IgD-negative memory B cell (primary cell): ENCODE data around the gene SSC5D. TPM values are rescaled to one million over a fixed set of nuclear protein-coding genes. Genes with fewer than 3 reads are reported as not detected.

Source experiments
- H3K27ac Mint-ChIP-seq, 3 donors: one replicate each; pipeline ENCODE4 v1.8.0; 2020 to 2022; ENCODE audit warnings: mild to moderate bottlenecking in 3 of 3, mixed read lengths in 3 of 3, moderate library complexity in 1 of 3
- H3K27me3 Mint-ChIP-seq: one replicate; pipeline ENCODE4 v1.8.0; 2021; ENCODE audit warnings: mixed read lengths
- H3K36me3 Mint-ChIP-seq: one replicate; pipeline ENCODE4 v1.8.0; 2020; ENCODE audit warnings: mild to moderate bottlenecking, mixed read lengths
- H3K4me1 Mint-ChIP-seq, 3 donors: one replicate each; pipeline ENCODE4 v1.8.0; 2020 to 2022; ENCODE audit warnings: mixed read lengths in 3 of 3, mild to moderate bottlenecking in 1 of 3
- H3K4me3 Mint-ChIP-seq, 4 donors: one replicate each; pipeline ENCODE4 v1.8.0; 2020 to 2022; ENCODE audit warnings: mild to moderate bottlenecking in 4 of 4, mixed read lengths in 4 of 4, moderate library complexity in 3 of 4
- H3K9me3 Mint-ChIP-seq, 3 donors: one replicate each; pipeline ENCODE4 v1.8.0; 2020 to 2021; ENCODE audit warnings: mixed read lengths in 3 of 3, mild to moderate bottlenecking in 1 of 3
- polyA plus RNA-seq: library from polyadenylated mRNA; unstranded; fragments of 300-500 nt; fragmentation: Illumina TruSeq; gene quantifications from one replicate; pipeline ENCODE4 v1.2.3, GENCODE V29; 2021

The SSC5D gene
- polyA plus RNA-seq, 1 donor from 2014 or later = not detected

DNA sequence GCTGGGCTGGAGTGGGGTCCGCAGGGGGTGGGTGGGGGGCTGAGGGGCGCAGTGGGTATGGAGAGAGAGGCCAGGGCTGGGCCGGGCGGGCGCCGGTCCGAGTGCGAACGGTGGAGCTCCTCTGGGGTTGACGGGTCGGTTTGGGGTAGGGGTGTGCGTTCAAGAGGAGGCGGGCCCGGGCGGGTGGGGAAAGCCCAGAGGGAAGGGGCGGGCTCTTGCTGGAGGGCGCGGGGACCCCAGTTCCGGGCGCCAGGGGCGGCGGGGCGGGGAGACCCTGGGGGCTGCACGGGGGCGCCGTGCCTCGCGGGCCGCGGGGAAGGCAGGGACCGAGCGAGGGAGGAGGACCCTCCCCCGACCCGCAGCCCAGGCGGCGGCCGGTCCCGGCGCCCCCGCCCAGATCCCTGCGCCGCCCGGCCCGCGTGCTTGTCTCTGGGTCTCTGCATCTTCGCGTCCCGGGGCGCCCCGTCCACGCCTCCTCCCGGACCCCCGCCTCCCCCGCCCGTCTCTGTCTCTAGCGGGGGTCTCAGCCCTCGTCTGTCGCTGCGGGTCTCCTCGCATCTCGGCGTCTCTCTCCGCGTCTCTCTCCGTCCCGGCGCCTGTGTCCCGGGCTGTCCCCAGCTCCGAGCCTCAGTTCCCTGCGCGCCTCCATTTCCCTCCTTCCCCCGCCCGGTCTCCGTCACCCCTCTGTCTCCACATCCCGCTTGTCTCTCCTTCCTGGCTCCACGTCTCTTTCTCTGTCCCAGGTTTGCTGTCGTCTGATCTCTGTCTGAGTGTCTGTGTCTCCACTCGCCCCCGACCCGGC lies 36.9 kb upstream of the SSC5D start:
- peak overlapping the region in 3 of 4 donors; percentile 60 to 90 (median 66) for H3K4me3 Mint-ChIP-seq
- peaks cover 0 to 1% (median 0%) of the 10 kb centered on the region in 3 donors for H3K9me3 Mint-ChIP-seq
- H3K27ac Mint-ChIP-seq = no peak overlapping the region
- peaks cover 15% of the 10 kb centered on the region for H3K36me3 Mint-ChIP-seq
- H3K4me1 Mint-ChIP-seq = peaks cover 0 to 10% (median 6%) of the 10 kb centered on the region in 3 donors
- peaks cover 13% of the 10 kb centered on the region for H3K27me3 Mint-ChIP-seq

DNA sequence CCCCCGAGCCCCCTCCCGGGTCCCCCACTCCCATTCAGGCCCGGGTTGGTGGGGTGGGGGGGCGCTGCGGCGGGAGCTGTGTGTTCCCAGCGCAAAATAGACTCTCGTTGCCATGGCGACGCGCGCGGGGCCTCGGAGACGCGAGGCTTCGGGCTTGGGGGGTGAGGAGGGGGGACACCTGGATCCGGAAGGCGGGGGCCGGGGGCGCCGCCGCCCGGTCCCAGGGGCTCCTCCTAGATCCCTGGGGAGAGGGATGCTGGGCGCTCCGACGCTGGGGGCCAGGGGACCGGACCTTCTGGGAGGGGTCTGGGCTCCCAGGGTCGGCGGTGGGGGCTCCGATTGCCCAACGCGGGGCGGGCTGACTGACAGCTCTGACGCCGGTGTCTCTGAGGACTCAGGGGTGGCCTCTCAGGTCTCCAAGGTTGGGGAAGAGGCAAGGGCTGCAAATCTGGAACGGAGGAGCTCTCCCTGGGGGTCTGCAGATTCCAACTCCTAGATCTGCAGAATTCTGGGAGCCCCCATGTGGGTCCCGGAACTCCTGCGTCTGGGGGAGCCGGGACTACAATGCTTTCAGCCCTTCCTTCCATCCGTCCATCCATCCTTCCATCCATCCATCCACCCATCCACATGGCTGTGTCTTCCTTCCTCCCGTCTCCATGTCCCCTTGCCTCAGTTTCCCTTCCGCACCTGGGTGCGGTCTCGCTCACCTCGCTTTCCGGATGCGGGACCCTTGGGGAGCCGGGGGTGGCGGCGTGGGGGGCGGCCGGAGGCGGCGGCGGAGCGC lies 36.1 kb upstream of the SSC5D start:
- Mint-ChIP-seq H3K36me3 (peaks cover 15% of the 10 kb centered on the region), H3K9me3 (peaks cover 0 to 1% (median 0%) of the 10 kb centered on the region in 3 donors), H3K27ac (no peak overlapping the region), H3K27me3 (peaks cover 13% of the 10 kb centered on the region), H3K4me1 (peaks cover 0 to 10% (median 6%) of the 10 kb centered on the region in 3 donors), H3K4me3 (peak overlapping the region in 1 of 4 donors; percentile 90)

DNA sequence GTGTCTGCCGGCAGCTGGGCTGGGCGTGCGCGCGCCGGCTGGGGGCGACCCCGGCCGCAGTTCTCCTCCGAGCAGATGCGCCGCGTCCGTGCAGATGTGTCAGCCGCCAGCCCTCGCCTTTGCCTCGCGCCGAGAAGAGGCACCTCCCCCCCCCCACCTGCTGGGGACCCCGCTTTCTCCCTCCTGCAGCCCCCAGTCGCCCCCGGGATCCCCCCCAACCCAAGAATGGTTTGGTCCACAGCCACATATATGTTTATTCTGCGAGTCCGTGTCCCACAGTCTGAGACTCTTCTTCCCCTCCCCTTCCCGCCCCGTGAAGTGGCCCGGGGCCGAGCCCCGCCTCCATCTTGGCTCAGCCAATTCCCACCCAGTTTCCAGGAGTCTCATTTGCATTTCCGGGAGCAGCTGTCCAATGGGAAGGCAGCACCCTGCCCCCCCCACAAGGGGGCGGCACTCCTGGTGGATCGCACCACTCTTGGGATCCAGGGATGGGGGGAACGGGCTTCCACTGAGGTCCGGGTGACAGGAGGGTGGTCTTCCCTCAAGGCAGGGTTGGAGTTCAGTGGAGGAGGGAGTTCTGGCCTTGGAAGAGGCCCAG lies 35.4 kb upstream of the SSC5D start:
- peaks cover 0 to 10% (median 6%) of the 10 kb centered on the region in 3 donors for H3K4me1 Mint-ChIP-seq
- H3K27ac Mint-ChIP-seq = peak overlapping the region in 1 of 3 donors; percentile 14
- peaks cover 15% of the 10 kb centered on the region for H3K36me3 Mint-ChIP-seq
- peaks cover 13% of the 10 kb centered on the region for H3K27me3 Mint-ChIP-seq
- peak overlapping the region in 1 of 4 donors; percentile 72 for H3K4me3 Mint-ChIP-seq
- H3K9me3 Mint-ChIP-seq = peaks cover 0 to 1% (median 0%) of the 10 kb centered on the region in 3 donors

DNA sequence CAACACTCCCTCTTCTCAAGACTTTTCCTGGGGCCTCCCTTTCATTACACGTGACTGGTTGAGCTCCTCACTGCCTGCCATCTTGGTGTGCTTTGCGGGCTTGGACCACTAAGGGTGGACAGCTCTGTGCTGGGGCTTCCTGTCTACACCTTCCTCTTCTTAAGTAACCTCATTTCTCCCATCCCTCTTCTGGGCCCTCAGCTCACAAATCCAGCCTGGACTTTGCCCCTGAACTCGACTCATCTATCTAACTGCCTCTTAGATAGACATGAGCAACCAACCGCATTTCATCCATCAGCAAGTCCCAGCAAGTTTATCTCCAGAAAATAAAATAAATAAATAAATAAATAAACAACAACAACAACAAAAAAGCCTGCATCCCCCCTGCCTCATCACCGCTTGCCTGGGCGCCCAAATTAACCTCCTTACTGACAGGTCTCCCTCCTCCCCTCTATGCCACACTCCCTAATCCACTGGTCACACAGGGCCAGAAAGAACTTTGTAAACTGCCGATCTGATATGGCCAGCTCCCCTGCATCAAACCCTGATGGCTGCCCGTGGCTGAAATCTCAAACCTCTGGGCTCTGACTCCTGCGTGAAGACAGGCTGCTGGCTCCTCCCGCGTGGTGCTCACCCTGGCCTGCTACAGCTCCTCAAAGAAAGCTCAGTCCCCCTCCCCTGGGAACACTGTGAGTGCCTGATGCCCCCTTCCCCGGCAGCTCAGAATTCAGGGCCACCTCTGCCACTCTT lies 34.5 kb upstream of the SSC5D start:
- H3K36me3 Mint-ChIP-seq = peaks cover 15% of the 10 kb centered on the region
- H3K27ac Mint-ChIP-seq = peak overlapping the region in 1 of 3 donors; percentile 89
- H3K4me1 Mint-ChIP-seq = peaks cover 0 to 10% (median 6%) of the 10 kb centered on the region in 3 donors
- peaks cover 13% of the 10 kb centered on the region for H3K27me3 Mint-ChIP-seq
- H3K9me3 Mint-ChIP-seq = peaks cover 0 to 1% (median 0%) of the 10 kb centered on the region in 3 donors
- H3K4me3 Mint-ChIP-seq = peak overlapping the region in 2 of 4 donors; percentile 47 to 70

DNA sequence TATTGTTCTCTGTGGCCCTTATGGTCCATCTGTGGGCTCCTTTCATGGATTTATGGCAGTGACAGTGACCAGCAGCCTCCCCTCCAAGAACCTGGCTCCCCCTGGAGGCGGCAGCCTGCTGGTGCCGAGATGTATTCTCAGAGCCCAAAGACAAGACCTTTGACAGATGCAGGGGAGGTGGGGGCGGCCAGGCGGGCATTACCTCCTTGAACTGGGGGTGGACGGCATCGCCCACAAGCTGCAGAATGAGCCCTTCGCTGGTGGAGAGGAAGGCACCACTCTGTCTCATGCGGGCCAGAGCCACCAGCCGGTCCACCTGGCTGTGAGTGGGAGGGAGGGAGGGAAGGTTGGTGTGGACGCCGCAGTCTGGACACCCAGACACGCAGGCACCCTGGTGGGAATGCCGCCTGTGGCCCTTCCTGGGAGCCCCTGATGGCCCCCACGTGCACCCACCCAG lies 33.4 kb upstream of the SSC5D start:
- Mint-ChIP-seq H3K9me3 (peaks cover 0 to 1% (median 0%) of the 10 kb centered on the region in 3 donors), H3K27me3 (peaks cover 13% of the 10 kb centered on the region), H3K4me3 (peak overlapping the region in 1 of 4 donors; percentile 60), H3K36me3 (peaks cover 15% of the 10 kb centered on the region), H3K4me1 (peaks cover 0 to 11% (median 6%) of the 10 kb centered on the region in 3 donors), H3K27ac (peak overlapping the region in 1 of 3 donors; percentile 89)

DNA sequence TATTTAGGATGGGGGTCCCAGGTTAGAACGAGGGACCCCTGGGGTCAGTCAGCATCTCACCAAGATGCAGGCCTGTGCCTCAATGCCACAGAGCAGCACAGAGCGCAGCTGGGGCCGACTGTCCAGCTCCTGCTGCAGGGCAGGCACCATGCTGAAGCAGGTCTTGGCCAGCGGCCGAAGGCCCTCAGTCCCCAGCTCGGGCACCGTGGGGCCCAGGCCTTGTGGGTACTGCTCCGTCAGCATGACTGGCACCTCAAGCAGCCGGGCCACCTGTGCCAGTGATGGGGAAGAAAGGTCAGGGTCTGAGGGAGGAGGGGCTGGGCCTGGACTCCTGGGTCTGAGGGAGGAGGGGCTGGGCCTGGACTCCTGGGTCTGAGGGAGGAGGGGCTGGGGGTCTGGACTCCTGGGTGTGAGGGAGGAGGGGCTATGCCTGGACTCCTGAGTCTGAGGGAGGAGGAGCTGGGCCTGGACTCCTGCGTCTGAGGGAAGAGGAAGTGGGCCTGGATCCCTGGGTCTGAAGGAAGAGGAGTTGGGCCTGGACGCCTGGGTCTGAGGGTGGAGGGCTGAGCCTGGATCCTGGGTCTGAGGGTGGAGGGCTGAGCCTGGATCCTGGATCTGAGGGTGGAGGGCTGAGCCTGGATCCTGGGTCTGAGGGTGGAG lies 32.5 kb upstream of the SSC5D start:
- Mint-ChIP-seq H3K36me3 (peaks cover 15% of the 10 kb centered on the region), H3K4me3 (no peak overlapping the region), H3K4me1 (peaks cover 4 to 17% (median 14%) of the 10 kb centered on the region in 3 donors), H3K27ac (peak overlapping the region in 1 of 3 donors; percentile 89), H3K27me3 (peaks cover 11% of the 10 kb centered on the region), H3K9me3 (peaks cover 0 to 1% (median 0%) of the 10 kb centered on the region in 3 donors)

DNA sequence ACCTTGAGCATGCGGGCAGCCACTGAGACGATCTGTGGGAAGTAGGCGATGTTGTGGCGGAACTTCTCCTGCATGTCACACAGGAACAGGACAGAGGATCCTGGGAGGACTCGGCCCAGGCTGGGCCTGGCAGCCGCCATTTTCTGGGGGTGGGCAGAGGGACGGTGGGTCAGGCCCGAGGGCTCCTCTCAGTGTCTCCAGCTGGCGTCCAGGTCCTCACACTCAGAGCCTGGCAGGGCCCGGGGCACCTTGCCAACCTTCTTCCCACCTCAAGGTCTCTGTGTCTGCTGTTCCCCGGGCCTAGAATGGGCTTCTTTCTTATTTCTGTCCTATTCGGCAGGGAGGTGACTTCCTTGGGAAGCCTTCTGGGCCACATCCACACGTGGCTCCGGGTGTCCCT lies 31.9 kb upstream of the SSC5D start:
- Mint-ChIP-seq H3K36me3 (peaks cover 15% of the 10 kb centered on the region), H3K27me3 (peaks cover 11% of the 10 kb centered on the region), H3K4me3 (peak overlapping the region in 1 of 4 donors; percentile 8), H3K4me1 (peaks cover 4 to 20% (median 14%) of the 10 kb centered on the region in 3 donors), H3K9me3 (peaks cover 0 to 1% (median 0%) of the 10 kb centered on the region in 3 donors), H3K27ac (no peak overlapping the region)

DNA sequence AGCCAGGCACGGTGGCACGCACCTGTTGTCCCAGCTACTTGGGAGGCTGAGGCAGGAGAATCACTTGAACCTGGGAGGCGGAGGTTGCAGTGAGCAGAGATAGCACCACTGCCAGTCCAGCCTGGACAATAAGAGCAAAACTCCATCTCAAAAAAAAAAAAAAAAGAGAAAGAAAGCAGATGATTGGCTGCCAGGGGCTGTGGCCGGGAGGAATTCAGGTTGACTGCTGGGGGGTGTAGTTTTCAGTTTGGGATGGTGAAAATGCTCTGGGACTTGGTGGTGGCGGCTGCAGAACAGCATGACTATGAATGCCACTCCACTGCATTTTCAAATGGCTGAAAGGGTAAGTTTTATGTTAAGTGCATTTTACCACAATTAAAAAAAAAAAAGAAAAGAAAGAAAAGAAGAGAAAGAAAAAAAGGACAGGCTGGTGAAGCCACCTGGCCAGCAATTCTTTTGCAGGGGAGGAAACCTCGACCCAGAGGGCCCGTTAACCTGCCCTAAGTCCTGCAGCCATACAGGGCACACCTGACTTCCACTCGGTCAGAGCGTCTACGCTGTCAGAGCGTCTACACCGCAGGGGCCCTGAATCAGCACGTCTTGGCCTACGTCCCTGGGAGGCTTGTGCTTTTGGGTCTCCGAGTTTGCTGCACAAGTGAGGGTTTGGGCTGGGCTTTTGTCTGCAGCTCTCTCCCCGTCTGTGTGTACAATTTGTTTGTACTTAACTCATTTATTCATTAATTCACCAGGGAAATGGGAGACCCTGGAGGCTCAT lies 30.4 kb upstream of the SSC5D start:
- peaks cover 10 to 23% (median 18%) of the 10 kb centered on the region in 3 donors for H3K4me1 Mint-ChIP-seq
- H3K27me3 Mint-ChIP-seq = peaks cover 6% of the 10 kb centered on the region
- H3K36me3 Mint-ChIP-seq = peaks cover 15% of the 10 kb centered on the region
- peaks cover 0 to 1% (median 0%) of the 10 kb centered on the region in 3 donors for H3K9me3 Mint-ChIP-seq
- no peak overlapping the region for H3K27ac Mint-ChIP-seq
- H3K4me3 Mint-ChIP-seq = peak overlapping the region in 2 of 4 donors; percentile 33 to 52

DNA sequence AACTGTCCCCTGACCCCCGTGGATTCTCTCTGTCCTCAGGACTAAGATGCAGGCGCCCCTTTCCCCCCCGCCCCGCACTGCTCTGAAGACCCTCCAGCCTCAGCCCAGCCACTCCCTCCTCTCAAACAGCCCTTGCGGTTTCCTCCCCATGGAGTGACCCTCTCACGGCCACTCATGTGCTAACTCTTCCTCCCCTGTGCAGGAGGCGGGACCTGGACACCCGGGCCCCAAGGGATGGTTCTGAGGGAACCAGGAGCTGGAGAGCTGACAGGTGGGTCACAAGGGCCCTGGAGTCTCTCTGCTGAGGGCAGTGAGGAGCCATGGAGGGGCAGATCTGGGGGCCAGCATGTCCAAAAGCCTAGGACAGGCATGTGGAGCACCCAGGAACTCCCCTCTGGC lies 28.7 kb upstream of the SSC5D start:
- H3K27ac Mint-ChIP-seq = no peak overlapping the region
- H3K9me3 Mint-ChIP-seq = peaks cover 0 to 1% (median 0%) of the 10 kb centered on the region in 3 donors
- peaks cover 10 to 17% (median 15%) of the 10 kb centered on the region in 3 donors for H3K4me1 Mint-ChIP-seq
- peak overlapping the region in 2 of 4 donors; percentile 82 to 88 for H3K4me3 Mint-ChIP-seq
- H3K27me3 Mint-ChIP-seq = peaks cover 3% of the 10 kb centered on the region
- H3K36me3 Mint-ChIP-seq = peaks cover 5% of the 10 kb centered on the region

DNA sequence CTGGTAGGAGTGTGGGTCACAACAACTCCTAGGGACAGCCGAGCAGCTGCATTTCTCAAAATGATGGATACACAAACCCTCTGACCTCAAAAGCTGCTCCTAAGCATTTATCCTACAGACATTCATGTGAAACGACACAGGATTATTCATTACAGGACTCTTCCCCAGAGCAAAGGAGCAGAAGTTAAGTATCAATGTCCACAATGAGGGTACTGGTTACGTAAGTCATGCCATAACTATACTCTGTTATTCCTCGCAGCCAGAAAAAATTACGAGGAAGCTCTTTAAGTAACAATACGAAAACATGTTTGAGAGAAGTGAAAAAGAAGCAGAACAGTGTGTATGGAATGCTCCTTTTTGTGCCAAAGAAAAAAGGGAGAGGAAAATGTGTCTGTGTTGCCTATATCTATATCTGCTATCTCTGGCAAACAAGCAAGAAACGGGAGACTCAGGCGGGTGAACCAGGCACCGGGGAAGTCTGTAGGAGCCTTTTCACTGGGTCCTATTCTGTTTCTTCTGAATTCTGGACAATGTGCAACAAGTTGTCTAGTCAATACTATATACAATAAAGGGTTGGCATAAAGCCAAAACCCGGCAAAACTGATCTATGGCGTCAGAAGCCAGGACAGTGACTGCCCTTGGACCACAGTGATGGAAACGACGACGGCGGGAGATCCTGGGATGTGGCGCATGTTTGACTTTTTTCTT lies 28.1 kb upstream of the SSC5D start:
- Mint-ChIP-seq H3K27me3 (no peaks in the 10 kb centered on the region), H3K4me3 (peak overlapping the region; percentile 55 to 98 (median 85)), H3K36me3 (peaks cover 2% of the 10 kb centered on the region), H3K9me3 (no peaks in the 10 kb centered on the region), H3K4me1 (peaks cover 10 to 17% (median 15%) of the 10 kb centered on the region in 3 donors), H3K27ac (peak overlapping the region in 1 of 3 donors; percentile 49)

DNA sequence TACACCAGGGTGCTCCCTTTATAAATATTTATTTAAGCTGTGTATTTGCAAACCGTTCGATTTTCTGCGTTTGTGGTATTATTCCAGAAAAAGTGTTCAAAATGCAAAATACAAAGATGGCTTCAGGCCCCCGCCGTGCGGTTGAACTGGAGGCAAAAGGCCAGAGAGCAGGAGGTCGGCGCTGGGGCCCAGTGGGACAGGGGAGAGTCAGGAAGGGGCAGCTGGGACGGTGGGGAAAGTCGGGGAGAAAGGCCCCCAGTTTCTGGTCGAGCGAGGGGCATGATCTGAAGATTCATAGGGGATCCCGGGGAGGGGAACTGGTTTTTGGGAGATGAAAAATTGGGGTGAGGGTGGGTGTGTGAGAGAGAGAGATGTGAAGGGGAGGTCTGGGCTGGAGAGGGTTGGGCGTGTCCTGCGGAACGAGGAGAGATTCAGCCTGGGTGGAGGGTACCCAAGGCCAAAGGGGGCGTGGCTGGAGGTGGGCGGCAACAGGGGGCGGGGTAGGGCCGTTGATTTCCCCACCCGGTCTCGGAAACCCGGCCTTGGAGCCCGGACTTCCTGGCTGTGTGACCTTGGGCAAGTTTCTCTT lies 27.5 kb upstream of the SSC5D start:
- peaks cover 10 to 17% (median 15%) of the 10 kb centered on the region in 3 donors for H3K4me1 Mint-ChIP-seq
- no peaks in the 10 kb centered on the region for H3K27me3 Mint-ChIP-seq
- no peaks in the 10 kb centered on the region for H3K9me3 Mint-ChIP-seq

DNA sequence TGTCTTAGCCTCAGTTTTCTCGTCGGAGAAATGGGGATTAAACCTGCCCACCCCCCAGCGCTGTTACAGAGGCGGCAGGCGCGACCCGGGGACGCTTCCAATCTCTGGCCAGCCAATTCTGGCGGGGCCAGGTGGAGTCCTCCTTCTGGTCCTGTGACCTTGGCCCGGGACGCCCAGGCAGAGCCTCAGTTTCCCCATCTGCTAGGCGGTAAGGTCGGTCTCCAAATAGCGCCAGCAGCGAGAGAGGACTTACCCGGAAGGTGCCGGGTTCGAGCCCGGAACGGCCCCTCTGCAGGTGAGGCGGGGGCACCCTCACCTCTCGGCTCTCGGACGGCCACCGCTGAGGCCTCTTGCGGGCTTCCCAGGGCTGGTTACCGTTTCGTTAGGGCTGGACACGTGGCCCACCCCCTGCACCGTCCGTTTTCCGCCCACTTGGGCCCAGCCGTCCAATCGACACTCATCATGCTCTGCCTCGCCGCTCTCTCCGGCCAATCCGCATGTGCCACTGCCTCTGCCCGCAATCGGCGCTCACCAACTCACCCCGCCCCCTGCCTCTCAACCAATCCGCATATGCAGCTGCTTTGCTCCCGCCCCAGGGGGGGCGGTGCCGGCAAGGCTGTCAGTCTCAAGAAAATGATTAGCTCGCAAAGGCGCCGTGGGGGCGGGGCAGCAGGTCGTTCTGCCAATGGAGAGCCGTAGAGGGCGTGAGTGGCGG lies 26.8 kb upstream of the SSC5D start, which contains the start of gene ISOC2:
Gene ISOC2 (minus strand): TSS at position 384 of the 715 bp plus-strand sequence. CDS start 5,156 bp downstream, outside the sequence.
- no peaks in the 10 kb centered on the region for H3K27me3 Mint-ChIP-seq
- peak within 1 kb of the TSS; percentile 49 to 93 (median 92) for H3K27ac Mint-ChIP-seq
- peak within 1 kb of the TSS; percentile 82 to 98 (median 92) for H3K4me3 Mint-ChIP-seq
- no peaks in the 10 kb centered on the region for H3K9me3 Mint-ChIP-seq
- H3K4me1 Mint-ChIP-seq = peaks cover 10 to 19% (median 15%) of the 10 kb centered on the region in 3 donors
- no peaks in the 10 kb centered on the region for H3K36me3 Mint-ChIP-seq

More for the DNA sequence above, 27.5 kb upstream of the SSC5D start:
- Mint-ChIP-seq H3K36me3 (no peaks in the 10 kb centered on the region), H3K27ac (peak overlapping the region; percentile 23 to 77 (median 49)), H3K4me3 (peak overlapping the region; percentile 82 to 98 (median 92))
